ENCODE data around the gene ZCWPW1. TPM values are rescaled to one million over a fixed set of nuclear protein-coding genes. Genes with fewer than 3 reads are reported as not detected.

The ZCWPW1 gene
- total and polyA plus RNA-seq, 2 donors = 4.8 to 33.9 TPM

Other genes with a start within 250 kb of the ZCWPW1 start
- 52.3 TPM for gene PVRIG, start 208.8 kb downstream of the ZCWPW1 start, total RNA-seq
- 30.7 TPM for gene PVRIG, start 208.8 kb downstream of the ZCWPW1 start, polyA plus RNA-seq
- not detected for gene SPDYE3, start 121.0 kb downstream of the ZCWPW1 start, total RNA-seq
- gene SPDYE3, start 121.0 kb downstream of the ZCWPW1 start, polyA plus RNA-seq = 0.27 TPM
- 19.5 TPM for gene PILRB, start 70.6 kb downstream of the ZCWPW1 start, total RNA-seq
- gene PILRB, start 70.6 kb downstream of the ZCWPW1 start, polyA plus RNA-seq = 128 TPM
- gene PILRA, start 55.2 kb downstream of the ZCWPW1 start, total RNA-seq = 4.6 TPM
- gene PILRA, start 55.2 kb downstream of the ZCWPW1 start, polyA plus RNA-seq = 12.2 TPM
- gene MEPCE, start 1.1 kb upstream of the ZCWPW1 start, total RNA-seq = 32.0 TPM
- 37.4 TPM for gene MEPCE, start 1.1 kb upstream of the ZCWPW1 start, polyA plus RNA-seq
- 91.1 TPM for gene PPP1R35, start 7.8 kb upstream of the ZCWPW1 start, total RNA-seq
- gene PPP1R35, start 7.8 kb upstream of the ZCWPW1 start, polyA plus RNA-seq = 107 TPM
- 0.76 TPM for gene SPACDR, start 35.6 kb upstream of the ZCWPW1 start, total RNA-seq
- 2.4 TPM for gene SPACDR, start 35.6 kb upstream of the ZCWPW1 start, polyA plus RNA-seq
- gene TSC22D4, start 50.5 kb upstream of the ZCWPW1 start, total RNA-seq = 37.4 TPM
- gene TSC22D4, start 50.5 kb upstream of the ZCWPW1 start, polyA plus RNA-seq = 67.7 TPM
- gene NYAP1, start 55.2 kb upstream of the ZCWPW1 start, total RNA-seq = 0.24 TPM
- gene NYAP1, start 55.2 kb upstream of the ZCWPW1 start, polyA plus RNA-seq = 0.66 TPM
- gene AGFG2, start 110.5 kb upstream of the ZCWPW1 start, total RNA-seq = 7.4 TPM
- 15.4 TPM for gene AGFG2, start 110.5 kb upstream of the ZCWPW1 start, polyA plus RNA-seq
- 7.7 TPM for gene SAP25, start 145.2 kb upstream of the ZCWPW1 start, total RNA-seq
- gene SAP25, start 145.2 kb upstream of the ZCWPW1 start, polyA plus RNA-seq = 183 TPM
- gene LRCH4, start 157.4 kb upstream of the ZCWPW1 start, total RNA-seq = 44.0 TPM
- 423 TPM for gene LRCH4, start 157.4 kb upstream of the ZCWPW1 start, polyA plus RNA-seq
- 0.19 TPM for gene FBXO24, start 157.6 kb upstream of the ZCWPW1 start, total RNA-seq
- 1.3 TPM for gene FBXO24, start 157.6 kb upstream of the ZCWPW1 start, polyA plus RNA-seq
- 8.2 TPM for gene PCOLCE, start 173.7 kb upstream of the ZCWPW1 start, total RNA-seq
- 25.3 TPM for gene PCOLCE, start 173.7 kb upstream of the ZCWPW1 start, polyA plus RNA-seq
- 4.7 TPM for gene MOSPD3, start 183.8 kb upstream of the ZCWPW1 start, total RNA-seq
- 21.6 TPM for gene MOSPD3, start 183.8 kb upstream of the ZCWPW1 start, polyA plus RNA-seq
- 0.80 TPM for gene TFR2, start 212.8 kb upstream of the ZCWPW1 start, total RNA-seq
- 1.0 TPM for gene TFR2, start 212.8 kb upstream of the ZCWPW1 start, polyA plus RNA-seq
- gene ACTL6B, start 227.7 kb upstream of the ZCWPW1 start, total RNA-seq = 0.05 TPM
- 0.18 TPM for gene ACTL6B, start 227.7 kb upstream of the ZCWPW1 start, polyA plus RNA-seq
- 45.8 TPM for gene GNB2, start 245.0 kb upstream of the ZCWPW1 start, total RNA-seq
- 130 TPM for gene GNB2, start 245.0 kb upstream of the ZCWPW1 start, polyA plus RNA-seq

Measured in thymus (tissue), 2 donors.